GM12878 (cell line): Measurements from ENCODE around the gene CRYGN. TPM values are rescaled to one million over a fixed set of nuclear protein-coding genes. Genes with fewer than 3 reads are reported as not detected.

ENCODE experiments used
- ATAC-seq: fragments of 200-7000 bp; cut with Tn5 transposase; 3 replicates; pipeline ENCODE4 v1.9.1; 2020; ENCODE audit warnings: mild to moderate bottlenecking, moderate library complexity
- BruUV-seq: library from RNA; stranded (reverse); fragments of 400-500 nt; replicated peaks from 2 replicates; lab custom pipeline; 2021; lab: Mats Ljungman, UMichigan
- CTCF ChIA-PET: fragments of 300-600 bp; sonication (Branson Sonifier 250); formaldehyde crosslinking; extraction: SDS; loops from one replicate; lab custom pipeline; 2021; ENCODE audit warnings: inconsistent platforms; lab: Yijun Ruan, JAX
- POLR2A ChIA-PET: fragments of 350-600 bp; formaldehyde crosslinking; extraction: SDS; loops from one replicate; lab custom pipeline; 2021; ENCODE audit warnings: inconsistent platforms; lab: Charles Lee
- RAD21 ChIA-PET: fragments of 300-600 bp; sonication (Branson Sonifier 250); formaldehyde crosslinking; loops from one replicate; lab custom pipeline; 2023; ENCODE audit warnings: antibody characterized with exemption; ENCODE audit not compliant: unreplicated experiment; lab: Charles Lee
- SMC1A ChIA-PET: fragments of 300-600 bp; sonication (Branson Sonifier 250); formaldehyde crosslinking; loops from one replicate; lab custom pipeline; 2023; ENCODE audit not compliant: unreplicated experiment, uncharacterized antibody; lab: Charles Lee
- DNase-seq: peaks from one replicate; pipeline ENCODE4 v3.0.0-alpha.2; 2011; ENCODE audit warnings: low read depth, low spot score
- FAIRE-seq: peaks from 3 replicates; lab custom pipeline; 2011; peaks lifted over from hg19 to GRCh38; lab: Jason Lieb, UNC
- H2AFZ ChIP-seq: 2 replicates; pipeline ENCODE4 v1.6.0; 2011; ENCODE audit warnings: low read depth, low read length, control low read depth; ENCODE audit not compliant: control insufficient read depth
- H3K27ac ChIP-seq: 2 replicates; pipeline ENCODE4 v1.5.1; 2011; ENCODE audit warnings: control low read depth; ENCODE audit not compliant: control insufficient read depth, insufficient read depth
- H3K27me3 ChIP-seq, 2 experiments: replicated peaks in 1 of 2; 2 replicates each; pipeline versions ENCODE4 v1.6.0 to v1.6.1; 2011; ENCODE audit warnings: low read length in 1 of 2; ENCODE audit not compliant: control insufficient read depth in 2 of 2, insufficient read depth in 2 of 2
- H3K36me3 ChIP-seq, 2 experiments: 2 replicates each; pipeline ENCODE4 v1.5.1; 2011; ENCODE audit warnings: low read length in 1 of 2; ENCODE audit not compliant: control insufficient read depth in 2 of 2, insufficient read depth in 2 of 2
- H3K4me1 ChIP-seq: 2 replicates; pipeline ENCODE4 v1.6.1; 2011; ENCODE audit warnings: mild to moderate bottlenecking, low read length, moderate library complexity, mixed read lengths; ENCODE audit not compliant: control insufficient read depth, insufficient read depth
- H3K4me2 ChIP-seq: 2 replicates; pipeline ENCODE4 v1.6.0; 2011; ENCODE audit warnings: control low read depth; ENCODE audit not compliant: control insufficient read depth, insufficient read depth
- H3K4me3 ChIP-seq: fragments of 200-600 bp; sonication (generic); 2 replicates; pipeline ENCODE4 v1.5.1; 2016
- H3K79me2 ChIP-seq: 2 replicates; pipeline ENCODE4 v1.6.0; 2011; ENCODE audit warnings: low read length; ENCODE audit not compliant: control insufficient read depth, insufficient read depth
- H3K9ac ChIP-seq: 2 replicates; pipeline ENCODE4 v1.8.0; 2011; ENCODE audit warnings: low read length, control low read depth, mixed read lengths; ENCODE audit not compliant: control insufficient read depth, insufficient read depth
- H3K9me3 ChIP-seq: replicated peaks from 3 replicates; pipeline ENCODE4 v1.5.1; 2011; ENCODE audit warnings: mild to moderate bottlenecking, low read length; ENCODE audit not compliant: control insufficient read depth, insufficient read depth
- H4K20me1 ChIP-seq: 2 replicates; pipeline ENCODE4 v1.6.0; 2011; ENCODE audit not compliant: control insufficient read depth, insufficient read depth
- BACH1 ChIP-seq: fragments of 450-650 bp; IDR thresholded peaks from 2 replicates; pipeline ENCODE4 v1.6.1; 2017; ENCODE audit warnings: mild to moderate bottlenecking, borderline replicate concordance
- BCL11A ChIP-seq: IDR thresholded peaks from 2 replicates; pipeline ENCODE4 v1.6.1; 2011; ENCODE audit warnings: low read depth, low read length
- E2F4 ChIP-seq: IDR thresholded peaks from 2 replicates; pipeline ENCODE4 v1.6.1; 2012; ENCODE audit warnings: low read depth, low read length, improper control_type of control experiment
- FOS ChIP-seq: IDR thresholded peaks from 3 replicates; pipeline ENCODE4 v1.6.1; 2011; ENCODE audit warnings: borderline replicate concordance; ENCODE audit not compliant: insufficient read length; ENCODE audit errors: extremely low read depth
- HCFC1 ChIP-seq: fragments of 150-350 bp; IDR thresholded peaks from 2 replicates; pipeline ENCODE4 v1.6.1; 2014; ENCODE audit warnings: low read length
- IKZF2 ChIP-seq, 2 experiments: fragments of 450-650 bp; IDR thresholded peaks; 2 replicates each; pipeline ENCODE4 v1.6.1; 2017; ENCODE audit warnings: mild to moderate bottlenecking in 2 of 2, moderate library complexity in 2 of 2
- MEF2B ChIP-seq: fragments of 450-650 bp; IDR thresholded peaks from 2 replicates; pipeline ENCODE4 v1.6.1; 2018; ENCODE audit warnings: mild to moderate bottlenecking, moderate library complexity; ENCODE audit not compliant: partially characterized antibody, poor library complexity, severe bottlenecking
- MLLT1 ChIP-seq: fragments of 450-650 bp; IDR thresholded peaks from 2 replicates; pipeline ENCODE4 v1.6.1; 2016; ENCODE audit warnings: mild to moderate bottlenecking
- NFYB ChIP-seq: IDR thresholded peaks from 2 replicates; pipeline ENCODE4 v1.6.1; 2011; ENCODE audit warnings: low read depth, mild to moderate bottlenecking, low read length, improper control_type of control experiment, moderate library complexity; ENCODE audit not compliant: insufficient read depth
- NR2C1 ChIP-seq: fragments of 450-650 bp; IDR thresholded peaks from 2 replicates; pipeline ENCODE4 v1.6.1; 2017; ENCODE audit warnings: antibody characterized with exemption, mild to moderate bottlenecking, moderate library complexity
- SUZ12 ChIP-seq: fragments of 200-600 bp; sonication (generic); IDR thresholded peaks from one replicate; pipeline ENCODE4 v1.6.1; 2018; ENCODE audit warnings: antibody characterized with exemption, mild to moderate bottlenecking; ENCODE audit not compliant: unreplicated experiment
- YBX1 ChIP-seq: fragments of 450-650 bp; IDR thresholded peaks from 2 replicates; pipeline ENCODE4 v1.6.1; 2016; ENCODE audit warnings: antibody characterized with exemption
- WGBS: methylation state at CpG from one replicate; pipeline ENCODE4 v1.1.6; 2016; ENCODE audit warnings: low lambda C conversion rate; ENCODE audit not compliant: insufficient replicate concordance, insufficient coverage; ENCODE audit errors: missing lambda C conversion rate; 5-methylcytosine and 5-hydroxymethylcytosine counted together
- in situ Hi-C: fragments of 300-500 bp; cut with MboI; formaldehyde crosslinking; loops from 9 replicates; pipeline ENCODE4 v1.14.3; 2018; ENCODE audit warnings: mixed read lengths
- intact Hi-C: fragments of 100-400 bp; cut with micrococcal nuclease; formaldehyde crosslinking; loops from one replicate; pipeline ENCODE4 v1.14.2; 2022; ENCODE audit not compliant: unreplicated experiment
- polyA plus RNA-seq, 11 experiments: library from polyadenylated mRNA; depleted of rRNA in 4 of 11; unstranded in 6 of 11; stranded (reverse) in 5 of 11; fragments of >200 nt; fragmentation: Nextera tagmentation in 4 of 11; fragmentation: Illumina TruSeq in 1 of 11; extraction: Ambion mirVana in 4 of 11; extraction: Trizol in 1 of 11; gene quantifications; 1 replicate in 1 of 11; 2 replicates in 10 of 11; pipeline versions ENCODE4 v1.2.1 to v1.2.3, GENCODE V29; 2011 to 2016; ENCODE audit warnings: inconsistent platforms in 2 of 11, missing spikeins in 2 of 11, low read depth in 1 of 11
- total RNA-seq, 4 experiments: library from RNA; depleted of rRNA in 3 of 4; stranded (reverse); fragments of >200 nt in 3 of 4; fragmentation: Illumina TruSeq in 1 of 4; extraction: Trizol in 1 of 4; gene quantifications; 2 replicates each; pipeline versions ENCODE4 v1.2.1 to v1.2.3, GENCODE V29; 2013 to 2021
- TF ChIP-seq, protein P1 (sequence below): fragments of 450-650 bp; IDR thresholded peaks from 2 replicates; pipeline ENCODE4 v1.6.1; 2017; ENCODE audit warnings: mild to moderate bottlenecking, low read depth, inconsistent platforms; ENCODE audit not compliant: poor library complexity, severe bottlenecking
- TF ChIP-seq, protein P2 (sequence below): IDR thresholded peaks from 2 replicates; pipeline ENCODE4 v1.6.1; 2012; ENCODE audit warnings: low read length, inconsistent platforms

Gene CRYGN
- total and polyA plus RNA-seq, 10 of the 15 experiments (the other 5 are each of a cell fraction or from before 2014, with no cell fraction given), result not detected

- SMC1A ChIA-PET, result interaction anchor here (0.6 to 4.6 kb wide), 12 partner anchors 13 to 160 kb away, joined by 3 to 27 read pairs (median 6); partner anchors contain the start of gene RHEB
- CTCF ChIA-PET, result interaction anchor here (0.9 to 1.5 kb wide), 7 partner anchors 9 to 160 kb away, joined by 3 to 6 read pairs (median 4); no protein-coding TSS in a partner anchor
- Histone ChIP-seq H3K4me2 (peak overlapping the region; percentile 96), H4K20me1 (no peaks in the 10 kb centered on the region; the same call in none of the 2 replicates), H3K9me3 (peaks cover 4% of the 10 kb centered on the region; the same call in 2 of the 3 replicates), H3K4me3 (peak overlapping the region; percentile 54), H3K4me1 (peaks cover 45% of the 10 kb centered on the region), H3K36me3 (peaks cover 13 to 36% of the 10 kb centered on the region in 2 experiments), H3K27me3 (no peaks in the 10 kb centered on the region), H3K79me2 (peaks cover 41% of the 10 kb centered on the region), H2AFZ (no peak overlapping the region), H3K27ac (peak overlapping the region; percentile 96), H3K9ac (peak overlapping the region; percentile 64)
- intact Hi-C loops, result loop anchor here (1.0 to 5.0 kb wide), 2 partner anchors 45 to 159 kb away; no protein-coding TSS in a partner anchor
- in situ Hi-C loops, result no loop called here
- peak; percentile 77 for ATAC-seq
- peak; percentile 52 for FAIRE-seq
- BruUV-seq, result no TSS peak
- DNase-seq, result peak; percentile 83
- RAD21 ChIA-PET, result interaction anchor here (1.1 to 3.7 kb wide), 8 partner anchors 10 to 159 kb away, joined by 3 to 29 read pairs (median 6); partner anchors contain the start of gene RHEB
- WGBS, result 2% methylated on average over 17 of the region's 17 CpGs
- POLR2A ChIA-PET, result interaction anchor here (0.6 to 1.8 kb wide), 6 partner anchors 9 to 1289 kb away, joined by 3 to 6 read pairs (median 4); partner anchors contain the start of gene RHEB
- TF ChIP-seq MLLT1 (no peak), MEF2B (peak; percentile 48), YBX1 (no peak), BACH1 (no peak), NR2C1 (no peak), E2F4 (no peak), NFYB (no peak), SUZ12 (no peak), BCL11A (peak; percentile 86), IKZF2 (IDR thresholded peaks at IDR 0.05) (peak; percentile 91), HCFC1 (no peak), FOS (no peak)
- TF ChIP-seq, protein P1, sequence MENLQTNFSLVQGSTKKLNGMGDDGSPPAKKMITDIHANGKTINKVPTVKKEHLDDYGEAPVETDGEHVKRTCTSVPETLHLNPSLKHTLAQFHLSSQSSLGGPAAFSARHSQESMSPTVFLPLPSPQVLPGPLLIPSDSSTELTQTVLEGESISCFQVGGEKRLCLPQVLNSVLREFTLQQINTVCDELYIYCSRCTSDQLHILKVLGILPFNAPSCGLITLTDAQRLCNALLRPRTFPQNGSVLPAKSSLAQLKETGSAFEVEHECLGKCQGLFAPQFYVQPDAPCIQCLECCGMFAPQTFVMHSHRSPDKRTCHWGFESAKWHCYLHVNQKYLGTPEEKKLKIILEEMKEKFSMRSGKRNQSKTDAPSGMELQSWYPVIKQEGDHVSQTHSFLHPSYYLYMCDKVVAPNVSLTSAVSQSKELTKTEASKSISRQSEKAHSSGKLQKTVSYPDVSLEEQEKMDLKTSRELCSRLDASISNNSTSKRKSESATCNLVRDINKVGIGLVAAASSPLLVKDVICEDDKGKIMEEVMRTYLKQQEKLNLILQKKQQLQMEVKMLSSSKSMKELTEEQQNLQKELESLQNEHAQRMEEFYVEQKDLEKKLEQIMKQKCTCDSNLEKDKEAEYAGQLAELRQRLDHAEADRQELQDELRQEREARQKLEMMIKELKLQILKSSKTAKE, result peak; percentile 34
- TF ChIP-seq, protein P2, sequence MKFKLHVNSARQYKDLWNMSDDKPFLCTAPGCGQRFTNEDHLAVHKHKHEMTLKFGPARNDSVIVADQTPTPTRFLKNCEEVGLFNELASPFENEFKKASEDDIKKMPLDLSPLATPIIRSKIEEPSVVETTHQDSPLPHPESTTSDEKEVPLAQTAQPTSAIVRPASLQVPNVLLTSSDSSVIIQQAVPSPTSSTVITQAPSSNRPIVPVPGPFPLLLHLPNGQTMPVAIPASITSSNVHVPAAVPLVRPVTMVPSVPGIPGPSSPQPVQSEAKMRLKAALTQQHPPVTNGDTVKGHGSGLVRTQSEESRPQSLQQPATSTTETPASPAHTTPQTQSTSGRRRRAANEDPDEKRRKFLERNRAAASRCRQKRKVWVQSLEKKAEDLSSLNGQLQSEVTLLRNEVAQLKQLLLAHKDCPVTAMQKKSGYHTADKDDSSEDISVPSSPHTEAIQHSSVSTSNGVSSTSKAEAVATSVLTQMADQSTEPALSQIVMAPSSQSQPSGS, result 0 out of 2 replicates have a peak, but pooled peaks have one; percentile 73
Measured at GRCh38 chr7:151472644-151473380, 32.9 kb upstream of the CRYGN start.
